Gastroesophageal sphincter (tissue), 3 donors: Measurements from ENCODE around the gene TSSK2.

Experiments used
- CTCF ChIP-seq, 4 experiments: fragments of 200-600 bp in 2 of 4; fragments of 450-650 bp in 2 of 4; sonication (generic) in 1 of 4; IDR thresholded peaks; one replicate each; pipeline ENCODE4 v1.5.1; 2017 to 2019; ENCODE audit warnings: antibody characterized with exemption in 4 of 4, mild to moderate bottlenecking in 2 of 4, moderate library complexity in 2 of 4
- EP300 ChIP-seq: sonication (generic); formaldehyde crosslinking; IDR thresholded peaks from one replicate; pipeline ENCODE4 v1.6.1; 2017; ENCODE audit warnings: antibody characterized with exemption, mild to moderate bottlenecking
- POLR2A ChIP-seq, 2 donors: fragments of 450-650 bp; IDR thresholded peaks; one replicate each; pipeline ENCODE4 v1.6.1; 2017; ENCODE audit warnings: antibody characterized with exemption in 2 of 2, mild to moderate bottlenecking in 2 of 2, moderate library complexity in 1 of 2
- POLR2AphosphoS5 ChIP-seq: sonication (generic); formaldehyde crosslinking; IDR thresholded peaks from one replicate; pipeline ENCODE4 v1.6.1; 2017; ENCODE audit warnings: antibody characterized with exemption

- no peak for TF ChIP-seq POLR2AphosphoS5
- TF ChIP-seq CTCF (IDR thresholded peaks at IDR 0.05) = no peak
- peak; percentile 40 to 66 for TF ChIP-seq POLR2A (IDR thresholded peaks at IDR 0.05)
- no peak for TF ChIP-seq EP300
Measured at GRCh38 chr22:19178657-19179496, 47.8 kb downstream of the TSSK2 start, which contains the start of gene SLC25A1.
